Amniotic stem cell (primary cell): ENCODE data around the gene SLC41A3.

ENCODE experiments used
- DNase-seq: peaks from one replicate; lab custom pipeline; 2025; lab: John Stamatoyannopoulos, UW

SLC41A3 gene

DNA sequence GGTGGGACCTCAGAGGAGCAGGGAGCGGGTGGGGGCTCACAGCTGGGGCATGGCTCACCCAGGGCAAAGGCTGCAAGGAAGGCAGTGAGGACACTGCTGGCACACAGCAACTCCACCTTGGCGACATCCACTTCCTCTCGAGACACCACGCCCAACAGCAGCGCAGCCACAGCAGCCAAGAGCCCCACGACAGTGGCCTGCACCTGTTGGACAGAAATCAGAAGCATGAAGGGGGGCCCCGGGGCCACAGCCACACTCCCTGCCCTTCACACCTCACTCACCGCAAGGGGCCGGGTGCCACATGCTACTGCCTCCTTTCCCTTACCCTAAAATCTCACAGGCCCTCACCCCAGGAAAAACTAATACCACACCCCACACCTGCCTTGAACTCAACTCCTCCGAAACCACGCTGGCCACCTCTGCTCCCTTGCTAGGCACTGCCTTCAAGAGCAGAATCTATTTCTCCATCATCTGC is 57.6 kb downstream of the SLC41A3 start:
- DNase-seq, result no peak

- DNase-seq, result no peak
These were observed 58.1 kb downstream of the SLC41A3 start for GRCh38 chr3:126025862-126026261.

DNA sequence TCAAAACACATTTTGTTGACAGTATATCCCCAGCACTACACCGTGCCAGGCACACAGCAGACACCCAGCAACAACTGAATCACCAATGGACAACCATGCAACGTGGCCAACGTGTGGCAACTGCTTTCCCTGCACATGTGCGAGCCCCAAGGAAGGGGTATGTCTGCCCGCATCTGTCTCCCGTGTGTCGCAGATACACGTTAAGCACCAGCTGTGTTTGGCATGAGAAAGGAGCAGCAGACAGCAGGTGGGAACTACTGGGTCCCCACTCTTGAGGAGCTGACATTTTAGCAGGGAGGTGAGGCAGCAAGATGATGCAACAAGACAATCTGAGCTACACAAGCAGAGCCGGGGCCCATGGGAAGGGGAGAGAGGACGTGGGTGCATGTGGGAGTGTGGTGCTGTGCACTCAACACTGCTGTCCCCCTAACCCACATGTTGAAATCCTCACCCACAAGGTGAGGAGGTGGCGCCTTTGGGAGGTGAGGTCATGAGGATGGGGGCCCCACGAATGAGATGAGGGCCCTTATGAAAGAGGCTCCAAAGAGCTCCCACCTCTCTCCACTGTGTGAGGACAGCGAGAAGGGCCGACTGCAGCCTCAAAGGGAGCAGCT is 58.7 kb downstream of the SLC41A3 start:
- DNase-seq, result no peak

- DNase-seq, result no peak
These were observed 59.7 kb downstream of the SLC41A3 start for GRCh38 chr3:126024049-126024854.

- no peak for DNase-seq
These were observed 60.5 kb downstream of the SLC41A3 start for GRCh38 chr3:126023390-126023789.

GRCh38 chr3:126022741-126023359 is 61.1 kb downstream of the SLC41A3 start:
- no peak for DNase-seq

GRCh38 chr3:126021702-126022101 is 62.2 kb downstream of the SLC41A3 start:
- DNase-seq, result no peak

- DNase-seq, result no peak
These were observed 62.7 kb downstream of the SLC41A3 start for GRCh38 chr3:126021224-126021623.

GRCh38 chr3:126019683-126020082 is 64.2 kb downstream of the SLC41A3 start:
- no peak for DNase-seq

- no peak for DNase-seq
These were observed 64.9 kb downstream of the SLC41A3 start for GRCh38 chr3:126018995-126019394.

- DNase-seq, result no peak
These were observed 65.4 kb downstream of the SLC41A3 start for GRCh38 chr3:126018545-126018944.

- no peak for DNase-seq
These were observed 66.6 kb downstream of the SLC41A3 start for GRCh38 chr3:126017362-126017761.

GRCh38 chr3:126016616-126017015 is 67.3 kb downstream of the SLC41A3 start:
- no peak for DNase-seq

- DNase-seq, result no peak
These were observed 68.8 kb downstream of the SLC41A3 start for GRCh38 chr3:126015075-126015474.

DNA sequence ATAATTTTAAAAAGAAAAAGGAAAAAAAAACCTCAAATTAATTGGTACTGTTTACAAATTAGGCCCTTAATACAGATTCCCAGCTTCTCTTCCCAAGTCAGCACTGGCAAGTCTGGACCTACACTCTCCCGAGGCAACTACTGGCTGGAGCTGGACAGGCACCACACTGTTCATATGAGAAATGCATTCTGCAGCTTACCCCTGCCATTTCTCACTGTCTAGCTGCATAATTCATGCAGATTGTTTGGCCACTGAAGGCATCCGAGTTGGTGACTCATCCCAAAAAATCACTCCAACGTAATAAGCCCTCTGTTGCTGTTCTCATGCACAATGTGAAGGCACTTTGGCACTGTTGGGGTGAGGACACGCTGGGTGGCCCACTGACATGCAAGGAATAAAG is 69.7 kb downstream of the SLC41A3 start:
- no peak for DNase-seq

- DNase-seq, result no peak
These were observed 70.2 kb downstream of the SLC41A3 start for GRCh38 chr3:126013751-126014156.

DNA sequence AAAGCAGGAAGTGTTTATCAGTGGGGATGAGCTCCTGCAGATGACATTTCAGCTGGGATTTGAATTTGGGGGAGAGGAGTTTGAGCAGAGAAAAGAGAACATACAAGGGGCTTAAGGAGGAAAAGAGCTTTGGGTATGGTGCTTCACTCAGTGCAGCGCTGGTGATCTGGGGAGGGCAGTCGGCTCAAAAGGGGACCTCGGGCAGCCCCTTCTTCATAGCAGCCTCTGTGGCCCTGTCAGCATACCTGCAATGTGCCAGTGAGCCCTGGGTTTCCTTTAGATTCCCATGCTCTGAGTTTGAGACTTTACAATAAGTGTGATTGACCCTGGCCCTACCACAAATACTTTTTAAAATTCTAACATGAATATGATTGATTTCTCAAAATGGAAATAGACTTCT is 74.7 kb downstream of the SLC41A3 start:
- no peak for DNase-seq

DNA sequence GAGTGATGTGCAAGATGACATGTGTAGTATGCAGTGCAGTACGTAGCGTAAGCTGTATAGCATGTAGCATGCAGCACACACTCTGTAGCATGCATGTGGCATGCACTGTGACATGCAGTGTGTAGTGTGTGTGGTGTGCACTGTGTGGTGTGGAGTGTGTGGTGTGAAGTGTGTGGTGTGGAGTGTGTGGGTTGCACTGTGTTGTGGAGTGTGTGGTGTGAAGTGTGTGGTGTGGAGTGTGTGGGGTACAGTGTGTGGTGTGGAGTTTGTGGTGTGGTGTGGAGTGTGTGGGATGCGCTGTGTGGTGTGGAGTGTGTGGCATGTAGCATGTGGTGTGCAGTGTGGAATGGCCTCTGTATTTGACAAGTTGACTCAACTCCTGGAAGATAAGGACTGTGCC is 75.7 kb downstream of the SLC41A3 start:
- no peak for DNase-seq

DNA sequence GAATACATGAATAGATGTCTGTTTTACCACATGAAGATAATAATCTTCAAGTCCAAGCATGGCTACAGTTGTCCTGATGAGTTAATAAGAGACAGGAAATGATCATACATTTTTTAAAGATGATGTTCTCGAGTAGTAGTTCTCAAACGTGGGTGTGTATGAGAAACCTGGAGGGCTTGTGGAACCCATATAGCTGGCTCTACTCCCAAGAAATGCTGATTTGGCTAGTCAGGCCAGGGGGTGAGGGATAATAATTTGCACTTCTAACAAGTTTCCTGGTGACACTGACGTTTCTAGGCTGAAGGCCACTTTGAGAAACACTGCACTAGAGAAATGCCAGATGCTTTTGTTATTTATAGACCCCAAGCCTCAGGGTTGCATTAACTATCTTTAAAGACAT is 78.0 kb downstream of the SLC41A3 start:
- DNase-seq, result no peak

DNA sequence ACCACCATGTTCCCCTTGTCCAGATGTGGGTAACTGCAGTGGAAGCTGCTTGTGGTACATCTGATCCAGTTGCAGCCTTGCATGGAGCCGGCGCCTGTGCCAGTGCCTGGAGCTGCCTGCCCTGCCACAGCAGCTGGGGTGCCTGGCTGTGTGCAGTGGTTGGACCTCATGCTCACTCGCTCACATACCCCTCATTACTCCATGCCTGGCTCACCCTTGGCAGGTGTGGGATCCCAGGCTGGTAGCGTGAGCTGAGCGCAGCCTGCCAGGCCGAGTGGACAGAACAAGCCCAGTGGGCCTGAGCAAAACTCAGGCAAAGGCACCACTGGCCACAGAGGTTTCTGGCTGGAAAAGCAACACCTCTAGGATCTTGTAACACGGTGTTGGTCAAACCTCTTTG is 79.2 kb downstream of the SLC41A3 start:
- no peak for DNase-seq

DNA sequence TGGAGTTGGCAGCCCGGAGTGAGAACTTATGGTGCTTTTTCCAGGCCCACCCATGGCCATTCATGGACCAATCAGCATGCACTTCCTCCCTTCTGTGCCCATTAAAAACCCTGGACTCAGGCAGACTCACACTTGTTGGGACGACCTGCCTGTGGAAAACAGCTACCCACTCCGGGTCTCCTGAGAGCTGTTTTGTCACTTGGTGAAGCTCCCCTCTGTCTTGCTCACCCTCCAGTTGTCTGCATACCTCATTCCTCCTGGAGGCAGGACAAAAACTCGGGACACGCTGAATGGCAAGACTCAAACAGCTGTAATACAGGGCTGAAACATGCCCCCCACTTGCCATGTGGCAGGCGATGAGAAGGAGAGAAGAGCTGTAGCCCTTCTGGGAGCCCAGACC is 79.7 kb downstream of the SLC41A3 start:
- DNase-seq, result no peak

- no peak for DNase-seq
These were observed 80.3 kb downstream of the SLC41A3 start for GRCh38 chr3:126003447-126004190.
